ENCODE measurements around the gene ADAMTS2. TPM values are rescaled to one million over a fixed set of nuclear protein-coding genes. Genes with fewer than 3 reads are reported as not detected.

ADAMTS2 gene
- total RNA-seq, 2 experiments from 2014 or later, result not detected

- Mint-ChIP-seq H3K36me3 (no peaks in the 10 kb centered on the region), H3K27ac (no peak overlapping the region), H3K4me3 (no peak overlapping the region), H3K9me3 (peaks cover 9% of the 10 kb centered on the region), H3K4me1 (ENCODE audit: low read depth) (no peaks in the 10 kb centered on the region), H3K27me3 (peaks cover 2% of the 10 kb centered on the region)
- intact Hi-C loops (cut with micrococcal nuclease), result no loop called here
- POLR2A ChIA-PET, result no interaction called here
- CTCF ChIA-PET, result no interaction called here
- DNase-seq, result no peak
Observed at GRCh38 chr5:179296150-179296821, 49.0 kb downstream of the ADAMTS2 start.

DNA sequence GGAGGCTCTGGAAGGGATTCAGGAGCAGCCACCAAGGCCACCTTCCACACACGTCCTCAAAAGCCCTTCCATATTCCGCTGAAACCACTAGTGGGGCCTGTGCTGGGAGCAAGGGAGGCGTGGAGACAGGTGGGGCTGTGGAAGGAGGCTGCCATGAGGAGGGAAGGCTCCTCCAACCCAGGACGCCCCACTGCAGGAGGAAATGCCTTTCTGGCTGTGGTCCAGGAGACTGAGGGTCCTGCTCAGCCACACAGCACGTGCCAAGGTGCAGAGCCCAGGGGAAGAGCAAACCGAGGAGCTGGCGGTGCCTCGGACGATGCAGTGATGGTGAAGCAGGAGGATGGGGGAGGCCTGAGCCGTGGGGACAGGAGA is 49.5 kb downstream of the ADAMTS2 start:
- intact Hi-C loops (cut with micrococcal nuclease), result no loop called here
- no peak overlapping the region for H3K27ac Mint-ChIP-seq
- DNase-seq, result no peak
- no peak overlapping the region for H3K4me3 Mint-ChIP-seq
- no peaks in the 10 kb centered on the region for H3K36me3 Mint-ChIP-seq
- peaks cover 9% of the 10 kb centered on the region for H3K9me3 Mint-ChIP-seq
- CTCF ChIA-PET, result no interaction called here
- POLR2A ChIA-PET, result no interaction called here
- H3K4me1 Mint-ChIP-seq (ENCODE audit: low read depth), result no peaks in the 10 kb centered on the region
- peaks cover 2% of the 10 kb centered on the region for H3K27me3 Mint-ChIP-seq

- Mint-ChIP-seq H3K27ac (no peak overlapping the region), H3K4me1 (ENCODE audit: low read depth) (no peaks in the 10 kb centered on the region), H3K27me3 (peaks cover 2% of the 10 kb centered on the region), H3K4me3 (no peak overlapping the region), H3K36me3 (no peaks in the 10 kb centered on the region), H3K9me3 (peaks cover 9% of the 10 kb centered on the region)
- POLR2A ChIA-PET, result no interaction called here
- intact Hi-C loops (cut with micrococcal nuclease), result no loop called here
- CTCF ChIA-PET, result no interaction called here
- no peak for DNase-seq
Observed at GRCh38 chr5:179294891-179295777, 50.1 kb downstream of the ADAMTS2 start.

- CTCF ChIA-PET, result no interaction called here
- H3K4me1 Mint-ChIP-seq (ENCODE audit: low read depth), result no peaks in the 10 kb centered on the region
- H3K9me3 Mint-ChIP-seq, result peaks cover 6% of the 10 kb centered on the region
- H3K27me3 Mint-ChIP-seq, result peaks cover 2% of the 10 kb centered on the region
- no peak for DNase-seq
- no peaks in the 10 kb centered on the region for H3K36me3 Mint-ChIP-seq
- POLR2A ChIA-PET, result no interaction called here
- no peak overlapping the region for H3K27ac Mint-ChIP-seq
- intact Hi-C loops (cut with micrococcal nuclease), result no loop called here
- H3K4me3 Mint-ChIP-seq, result no peak overlapping the region
Observed at GRCh38 chr5:179294131-179294780, 51.0 kb downstream of the ADAMTS2 start.

DNA sequence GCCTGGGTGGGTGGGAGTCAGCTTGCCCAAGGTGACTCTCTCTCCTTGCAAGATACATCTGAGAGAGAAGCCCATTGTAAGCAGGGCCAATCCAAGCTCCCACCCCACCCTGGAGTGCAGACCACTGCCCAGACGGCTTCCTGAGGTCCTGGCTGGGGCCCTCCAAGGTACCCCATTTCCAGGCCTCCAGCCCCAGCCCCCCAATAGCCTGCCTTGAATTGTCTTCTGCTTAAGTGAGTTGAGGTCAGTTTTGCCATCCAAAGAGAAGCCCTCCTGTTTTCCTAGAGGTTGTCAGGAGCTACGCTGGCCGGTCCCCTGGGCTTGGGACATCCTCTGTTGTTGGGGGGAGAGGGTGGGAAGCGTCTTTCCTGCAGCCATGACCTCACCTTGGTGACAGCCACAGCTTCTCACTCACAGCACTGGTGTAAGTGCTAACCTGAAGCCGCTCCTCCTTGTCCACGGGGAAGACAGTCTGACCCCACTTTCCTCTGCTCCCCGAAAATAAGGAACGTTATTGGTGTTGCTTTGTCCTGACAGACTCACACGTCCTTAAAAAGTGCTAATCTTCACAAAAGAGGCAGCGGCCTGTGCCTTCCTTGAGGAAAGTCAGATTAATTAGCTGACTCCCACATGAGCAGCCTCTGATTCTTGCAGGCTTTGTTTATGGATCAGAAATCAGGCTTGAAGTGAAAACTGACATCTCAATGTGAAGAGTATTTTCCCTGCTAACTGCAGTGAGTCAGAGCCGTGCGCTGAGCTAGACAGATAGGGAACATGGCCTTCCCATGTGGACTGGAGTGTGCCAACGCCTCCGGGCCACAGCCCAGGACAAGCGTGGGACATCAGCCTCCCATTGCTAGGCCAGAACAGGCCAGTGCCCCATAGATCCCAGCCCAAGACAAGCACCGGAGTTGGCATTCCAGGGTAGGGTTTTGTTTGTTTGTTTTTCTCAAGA is 52.3 kb downstream of the ADAMTS2 start:
- CTCF ChIA-PET, result no interaction called here
- Mint-ChIP-seq H3K36me3 (no peaks in the 10 kb centered on the region), H3K4me3 (no peak overlapping the region), H3K9me3 (no peaks in the 10 kb centered on the region), H3K27ac (no peak overlapping the region), H3K27me3 (no peaks in the 10 kb centered on the region), H3K4me1 (ENCODE audit: low read depth) (no peaks in the 10 kb centered on the region)
- POLR2A ChIA-PET, result no interaction called here
- intact Hi-C loops (cut with micrococcal nuclease), result no loop called here
- no peak for DNase-seq

GRCh38 chr5:179292202-179292601 is 53.1 kb downstream of the ADAMTS2 start:
- CTCF ChIA-PET, result no interaction called here
- no peaks in the 10 kb centered on the region for H3K36me3 Mint-ChIP-seq
- H3K27me3 Mint-ChIP-seq, result no peaks in the 10 kb centered on the region
- POLR2A ChIA-PET, result no interaction called here
- no peak for DNase-seq
- H3K4me3 Mint-ChIP-seq, result no peak overlapping the region
- intact Hi-C loops (cut with micrococcal nuclease), result no loop called here
- no peaks in the 10 kb centered on the region for H3K9me3 Mint-ChIP-seq
- no peak overlapping the region for H3K27ac Mint-ChIP-seq
- no peaks in the 10 kb centered on the region for H3K4me1 Mint-ChIP-seq (ENCODE audit: low read depth)

- H3K27ac Mint-ChIP-seq, result no peak overlapping the region
- DNase-seq, result no peak
- POLR2A ChIA-PET, result no interaction called here
- no peaks in the 10 kb centered on the region for H3K9me3 Mint-ChIP-seq
- no peaks in the 10 kb centered on the region for H3K4me1 Mint-ChIP-seq (ENCODE audit: low read depth)
- H3K4me3 Mint-ChIP-seq, result no peak overlapping the region
- intact Hi-C loops (cut with micrococcal nuclease), result no loop called here
- CTCF ChIA-PET, result interaction anchor here (0.6 kb wide), 1 partner anchor 151 kb away, joined by 3 read pairs; no protein-coding TSS in a partner anchor
- H3K27me3 Mint-ChIP-seq, result no peaks in the 10 kb centered on the region
- H3K36me3 Mint-ChIP-seq, result no peaks in the 10 kb centered on the region
Observed at GRCh38 chr5:179290681-179291540, 54.4 kb downstream of the ADAMTS2 start.

GRCh38 chr5:179289756-179290385 is 55.4 kb downstream of the ADAMTS2 start:
- CTCF ChIA-PET, result interaction anchor here (0.6 kb wide), 1 partner anchor 152 kb away, joined by 3 read pairs; no protein-coding TSS in a partner anchor

DNA sequence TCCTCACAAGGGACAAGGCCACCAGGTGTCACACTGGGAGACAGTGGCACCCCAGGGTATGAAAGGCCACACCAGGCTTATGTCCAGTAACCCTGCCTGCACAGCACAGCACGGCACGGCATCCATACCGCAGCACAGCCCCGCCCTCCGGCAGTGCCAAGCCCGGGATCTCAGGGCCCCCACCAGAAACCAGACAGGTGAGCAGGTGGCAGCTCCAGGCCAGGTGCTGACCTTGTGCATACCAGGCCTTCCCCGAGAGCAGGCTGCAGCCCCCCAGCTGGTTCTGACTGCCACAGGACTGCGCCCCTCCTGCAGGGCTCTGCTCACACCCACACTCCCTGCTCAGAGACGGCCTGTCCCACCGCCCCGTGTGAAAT is 56.5 kb downstream of the ADAMTS2 start:
- Mint-ChIP-seq H3K27ac (no peak overlapping the region), H3K4me1 (ENCODE audit: low read depth) (no peaks in the 10 kb centered on the region), H3K4me3 (no peak overlapping the region), H3K9me3 (no peaks in the 10 kb centered on the region), H3K36me3 (no peaks in the 10 kb centered on the region), H3K27me3 (peaks cover 2% of the 10 kb centered on the region)
- ChIA-PET CTCF (no interaction called here), POLR2A (no interaction called here)
- intact Hi-C loops (cut with micrococcal nuclease), result no loop called here
- no peak for DNase-seq

More at GRCh38 chr5:179289756-179290385, 55.4 kb downstream of the ADAMTS2 start:
- no peaks in the 10 kb centered on the region for H3K9me3 Mint-ChIP-seq
- no peak for DNase-seq
- no peak overlapping the region for H3K4me3 Mint-ChIP-seq
- no peaks in the 10 kb centered on the region for H3K4me1 Mint-ChIP-seq (ENCODE audit: low read depth)
- no peaks in the 10 kb centered on the region for H3K36me3 Mint-ChIP-seq
- H3K27ac Mint-ChIP-seq, result no peak overlapping the region
- H3K27me3 Mint-ChIP-seq, result peaks cover under 1% of the 10 kb centered on the region
- intact Hi-C loops (cut with micrococcal nuclease), result no loop called here
- POLR2A ChIA-PET, result no interaction called here

- POLR2A ChIA-PET, result no interaction called here
- CTCF ChIA-PET, result no interaction called here
- intact Hi-C loops (cut with micrococcal nuclease), result no loop called here
- Mint-ChIP-seq H3K4me1 (ENCODE audit: low read depth) (no peaks in the 10 kb centered on the region), H3K36me3 (no peaks in the 10 kb centered on the region), H3K27ac (no peak overlapping the region), H3K27me3 (peaks cover 2% of the 10 kb centered on the region), H3K4me3 (no peak overlapping the region), H3K9me3 (no peaks in the 10 kb centered on the region)
- no peak for DNase-seq
Observed at GRCh38 chr5:179288101-179288808, 57.0 kb downstream of the ADAMTS2 start.
